ENCODE measurements around the gene TWF2.

TWF2 gene

DNA sequence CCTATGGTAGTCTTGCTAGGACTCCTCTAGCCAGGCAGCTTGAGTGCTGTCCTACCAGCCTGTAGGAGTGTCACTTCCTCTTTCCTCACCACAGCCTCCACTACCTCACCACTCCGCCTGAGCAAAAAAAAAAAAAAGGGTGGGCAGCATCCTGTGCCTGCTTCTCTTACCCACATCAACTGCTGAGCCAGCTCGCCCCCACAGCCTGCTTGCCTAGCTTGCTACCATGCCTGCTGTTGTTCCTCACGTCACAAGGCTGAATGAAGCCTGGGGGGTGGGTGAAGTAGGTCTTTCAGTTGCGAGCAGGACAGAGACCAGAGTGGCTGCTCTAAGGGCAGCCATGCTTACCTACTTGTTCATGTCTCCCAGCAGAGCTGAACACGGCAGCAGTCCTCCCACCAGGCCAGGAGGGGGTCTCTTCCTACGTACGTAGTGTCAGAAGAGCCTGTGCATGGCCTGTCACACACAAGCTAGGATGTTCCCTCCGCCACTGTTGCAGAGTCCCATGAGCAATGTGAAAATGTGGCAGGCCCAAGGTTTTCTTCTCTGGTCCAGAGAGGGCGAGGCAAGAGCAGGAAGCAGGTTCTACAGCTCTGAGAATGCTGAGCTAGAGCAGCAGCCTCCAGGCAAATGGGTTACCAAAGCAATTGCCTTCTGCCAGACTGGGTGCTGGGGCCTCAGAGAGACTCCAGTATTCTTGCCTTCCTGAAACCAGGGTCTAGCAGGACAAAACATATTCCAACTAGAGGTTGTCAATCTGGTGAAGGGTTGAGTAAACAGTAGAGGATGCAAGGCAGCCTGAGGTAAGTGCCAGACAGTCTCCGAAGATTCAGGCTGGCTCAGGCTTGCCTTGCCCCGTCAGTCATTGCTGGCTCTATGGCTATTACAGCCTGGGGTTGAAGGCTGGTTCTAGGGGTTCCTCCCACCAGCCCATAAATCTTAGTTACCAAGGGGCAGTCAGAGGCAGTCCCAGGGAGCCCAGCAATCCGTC lies 14.7 kb upstream of the TWF2 start:
- TF ChIP-seq, protein P1, sequence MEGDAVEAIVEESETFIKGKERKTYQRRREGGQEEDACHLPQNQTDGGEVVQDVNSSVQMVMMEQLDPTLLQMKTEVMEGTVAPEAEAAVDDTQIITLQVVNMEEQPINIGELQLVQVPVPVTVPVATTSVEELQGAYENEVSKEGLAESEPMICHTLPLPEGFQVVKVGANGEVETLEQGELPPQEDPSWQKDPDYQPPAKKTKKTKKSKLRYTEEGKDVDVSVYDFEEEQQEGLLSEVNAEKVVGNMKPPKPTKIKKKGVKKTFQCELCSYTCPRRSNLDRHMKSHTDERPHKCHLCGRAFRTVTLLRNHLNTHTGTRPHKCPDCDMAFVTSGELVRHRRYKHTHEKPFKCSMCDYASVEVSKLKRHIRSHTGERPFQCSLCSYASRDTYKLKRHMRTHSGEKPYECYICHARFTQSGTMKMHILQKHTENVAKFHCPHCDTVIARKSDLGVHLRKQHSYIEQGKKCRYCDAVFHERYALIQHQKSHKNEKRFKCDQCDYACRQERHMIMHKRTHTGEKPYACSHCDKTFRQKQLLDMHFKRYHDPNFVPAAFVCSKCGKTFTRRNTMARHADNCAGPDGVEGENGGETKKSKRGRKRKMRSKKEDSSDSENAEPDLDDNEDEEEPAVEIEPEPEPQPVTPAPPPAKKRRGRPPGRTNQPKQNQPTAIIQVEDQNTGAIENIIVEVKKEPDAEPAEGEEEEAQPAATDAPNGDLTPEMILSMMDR (IDR thresholded peaks at IDR 0.05), result no peak

DNA sequence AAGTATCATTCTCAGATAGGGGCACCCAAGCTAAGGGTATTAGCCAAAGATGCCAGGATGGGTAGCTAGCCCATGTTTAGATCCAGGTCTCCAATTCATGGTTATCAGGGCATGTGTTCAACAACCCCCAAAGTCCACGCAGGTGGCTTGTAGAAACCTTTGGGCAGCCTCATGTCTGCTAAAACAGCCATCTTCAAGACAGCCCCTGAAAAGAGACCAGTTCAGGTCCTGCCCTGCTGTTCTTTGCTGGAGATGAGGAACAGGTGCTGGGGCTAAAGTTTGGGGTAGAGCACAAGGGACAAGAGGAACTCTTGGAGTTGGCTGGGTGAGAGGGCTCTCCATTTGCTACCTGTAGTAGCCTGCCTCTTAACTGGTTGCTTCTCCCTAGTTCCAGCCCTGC lies 11.2 kb upstream of the TWF2 start:
- TF ChIP-seq, protein P1 (IDR thresholded peaks at IDR 0.05), result no peak

DNA sequence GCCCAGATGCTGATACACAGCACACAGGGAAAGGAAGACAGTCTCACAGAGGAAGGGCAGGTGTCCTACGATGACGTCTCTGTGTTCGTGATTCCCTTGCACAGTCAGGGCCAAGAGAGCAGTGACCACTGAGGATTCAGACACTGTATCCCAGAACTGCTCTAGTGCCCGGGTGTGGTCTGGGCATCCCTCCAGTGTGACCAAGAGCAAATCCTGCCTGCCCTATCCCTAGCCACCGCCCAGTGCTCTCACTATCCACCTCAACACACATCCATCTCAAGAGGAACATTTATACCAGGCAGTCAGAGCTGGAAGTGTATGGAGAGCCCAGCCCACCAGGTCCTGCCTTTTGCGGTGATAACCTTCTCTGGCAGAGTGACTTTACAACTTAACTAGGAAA lies 10.7 kb upstream of the TWF2 start:
- TF ChIP-seq, protein P1 (IDR thresholded peaks at IDR 0.05), result no peak

DNA sequence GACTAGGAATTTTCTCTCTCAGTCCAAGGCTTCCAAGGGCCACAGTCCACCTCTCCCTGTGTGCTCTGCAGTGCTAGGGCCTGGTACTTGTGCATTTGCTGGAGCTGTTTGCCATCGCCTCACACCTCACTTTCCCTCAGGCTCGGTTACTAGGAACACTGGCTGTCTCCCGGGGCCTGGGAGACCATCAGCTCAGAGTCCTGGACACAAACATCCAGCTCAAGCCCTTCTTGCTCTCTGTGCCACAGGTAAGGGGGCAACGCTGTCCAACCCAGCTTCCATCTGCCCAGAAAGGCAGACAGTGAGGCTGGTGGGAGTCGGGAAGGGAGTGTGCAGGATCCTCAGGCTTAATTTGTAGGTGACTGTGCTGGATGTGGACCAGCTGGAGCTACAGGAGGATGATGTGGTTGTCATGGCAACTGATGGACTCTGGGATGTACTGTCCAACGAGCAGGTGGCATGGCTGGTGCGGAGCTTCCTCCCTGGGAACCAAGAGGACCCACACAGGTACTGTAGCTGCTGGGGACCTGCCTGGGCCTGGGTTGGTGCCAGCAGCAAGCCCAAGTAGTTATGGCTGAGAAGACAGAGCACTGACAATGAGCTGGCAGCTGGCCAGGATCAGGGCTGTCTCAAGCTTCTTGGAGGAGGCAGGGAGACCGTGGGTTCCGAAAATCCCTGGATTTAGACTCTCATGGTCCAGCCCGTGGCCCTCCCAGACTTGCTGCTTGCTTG lies 10.0 kb upstream of the TWF2 start:
- TF ChIP-seq, protein P1 (IDR thresholded peaks at IDR 0.05), result no peak

DNA sequence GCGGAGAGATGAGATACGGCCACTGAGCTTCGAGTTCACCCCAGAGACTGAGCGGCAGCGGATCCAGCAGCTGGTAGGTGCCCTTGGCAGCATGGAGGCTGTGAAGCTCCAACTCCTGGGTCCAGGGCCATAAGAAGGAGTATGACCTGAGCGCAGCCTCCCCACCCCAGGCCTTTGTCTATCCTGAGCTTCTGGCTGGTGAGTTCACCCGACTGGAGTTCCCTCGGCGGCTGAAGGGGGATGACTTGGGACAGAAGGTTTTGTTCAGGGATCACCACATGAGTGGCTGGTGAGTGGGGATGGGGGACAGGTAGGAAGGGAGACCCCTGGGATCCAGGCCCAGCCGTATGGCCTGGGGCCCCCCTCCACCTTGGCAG lies 9.2 kb upstream of the TWF2 start:
- TF ChIP-seq, protein P1 (IDR thresholded peaks at IDR 0.05), result no peak

DNA sequence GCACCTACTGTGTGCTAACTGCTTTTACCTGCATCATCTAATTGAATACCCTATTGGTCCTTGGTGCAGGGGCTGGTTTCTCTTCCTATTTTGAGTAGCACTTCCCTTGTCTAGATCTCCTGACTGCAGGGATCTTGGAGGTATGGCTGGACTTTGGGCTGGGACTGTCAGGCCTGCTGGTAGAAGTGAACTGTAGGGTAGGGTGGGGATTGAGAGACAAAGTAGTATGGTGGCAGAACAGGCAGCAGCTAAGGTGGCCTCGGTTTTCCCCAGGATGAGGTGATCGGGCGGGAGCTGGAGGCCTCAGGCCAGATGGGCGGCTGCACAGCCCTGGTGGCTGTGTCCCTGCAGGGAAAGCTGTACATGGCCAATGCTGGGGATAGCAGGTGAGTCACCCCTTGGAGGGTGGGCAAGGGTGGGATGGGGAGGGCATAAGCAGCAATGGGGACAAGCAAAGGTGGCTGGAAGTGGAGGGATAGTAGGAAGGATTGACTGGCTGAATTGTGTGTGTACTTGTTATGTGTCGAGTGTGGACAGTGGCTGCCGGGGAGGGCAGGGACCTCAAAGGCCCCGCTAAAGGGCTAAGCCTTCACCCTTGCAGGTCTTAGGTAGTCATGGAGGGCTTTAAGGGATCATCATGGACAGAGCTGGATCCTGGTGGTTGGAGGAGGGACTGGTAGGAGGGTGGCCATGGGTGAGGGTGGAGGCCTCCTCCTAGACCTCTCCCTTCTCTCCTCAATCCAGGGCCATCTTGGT lies 8.6 kb upstream of the TWF2 start:
- TF ChIP-seq, protein P1 (IDR thresholded peaks at IDR 0.05), result no peak

DNA sequence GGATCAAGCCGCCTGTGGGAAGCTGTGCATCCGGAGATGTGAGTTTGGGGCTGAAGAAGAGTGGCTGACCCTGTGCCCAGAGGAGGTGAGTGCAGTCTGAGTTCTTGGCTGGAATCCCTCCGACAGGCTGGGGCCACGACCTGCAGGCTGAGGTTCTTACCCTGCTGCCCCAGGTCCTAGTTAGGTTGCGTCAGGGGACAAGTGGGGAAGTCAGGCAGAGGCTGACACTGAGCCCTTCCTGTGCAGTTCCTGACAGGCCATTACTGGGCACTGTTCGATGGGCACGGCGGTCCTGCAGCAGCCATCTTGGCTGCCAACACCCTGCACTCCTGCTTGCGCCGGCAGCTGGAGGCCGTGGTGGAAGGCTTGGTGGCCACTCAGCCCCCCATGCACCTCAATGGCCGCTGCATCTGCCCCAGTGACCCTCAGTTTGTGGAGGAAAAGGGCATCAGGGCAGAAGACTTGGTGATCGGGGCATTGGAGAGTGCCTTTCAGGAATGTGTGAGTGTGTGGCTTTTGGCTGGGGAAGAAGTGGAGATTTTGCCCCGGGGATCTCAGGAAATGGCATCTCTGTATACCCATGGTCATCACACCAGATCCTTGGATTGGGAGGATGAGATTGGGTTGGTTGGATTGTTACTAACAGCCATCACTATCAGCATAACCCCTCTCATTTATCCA lies 7.9 kb upstream of the TWF2 start:
- TF ChIP-seq, protein P1 (IDR thresholded peaks at IDR 0.05), result no peak
